ENCODE measurements around the gene FERMT1.
A peak's percentile ranks its signal among the peaks of the same experiment; 100 is the strongest.

The FERMT1 gene

GRCh38 chr20:6067763-6068318, 55.0 kb downstream of the FERMT1 start:
- DNase-seq, result no peak

GRCh38 chr20:6066582-6066981, 56.2 kb downstream of the FERMT1 start:
- DNase-seq, result no peak

- DNase-seq, result no peak
Measured at GRCh38 chr20:6061544-6061943, 61.3 kb downstream of the FERMT1 start.

GRCh38 chr20:6060213-6060612, 62.6 kb downstream of the FERMT1 start:
- no peak for DNase-seq

DNA sequence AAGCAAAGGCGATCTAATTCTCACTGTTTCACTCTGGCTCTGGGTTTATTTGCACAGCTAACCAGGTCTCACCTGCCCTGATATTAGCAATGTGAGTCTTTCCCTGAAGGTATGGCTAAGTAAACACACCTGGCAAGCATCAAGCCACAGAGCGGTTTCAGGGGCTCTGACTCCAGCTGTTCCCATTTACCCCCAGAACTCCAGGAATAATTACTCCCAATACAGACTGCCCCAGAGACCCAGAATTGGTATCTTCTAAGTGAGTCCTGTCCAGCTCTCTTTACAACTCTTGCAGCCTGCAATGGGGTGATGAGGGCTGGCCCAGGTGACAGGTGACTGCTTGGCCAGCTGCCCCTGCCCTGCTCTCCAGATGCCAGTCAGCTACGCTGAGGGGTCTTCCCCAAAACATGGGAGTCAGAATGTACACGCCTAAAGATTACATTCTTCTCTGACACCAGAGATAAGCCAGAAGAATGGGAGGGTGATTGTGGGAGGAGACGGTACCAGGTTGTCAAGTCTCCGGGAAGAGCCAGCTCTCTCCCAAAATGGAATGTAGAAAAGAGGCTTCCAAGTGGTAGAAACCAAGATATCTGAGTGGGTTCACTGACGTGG, 64.0 kb downstream of the FERMT1 start:
- no peak for DNase-seq

DNA sequence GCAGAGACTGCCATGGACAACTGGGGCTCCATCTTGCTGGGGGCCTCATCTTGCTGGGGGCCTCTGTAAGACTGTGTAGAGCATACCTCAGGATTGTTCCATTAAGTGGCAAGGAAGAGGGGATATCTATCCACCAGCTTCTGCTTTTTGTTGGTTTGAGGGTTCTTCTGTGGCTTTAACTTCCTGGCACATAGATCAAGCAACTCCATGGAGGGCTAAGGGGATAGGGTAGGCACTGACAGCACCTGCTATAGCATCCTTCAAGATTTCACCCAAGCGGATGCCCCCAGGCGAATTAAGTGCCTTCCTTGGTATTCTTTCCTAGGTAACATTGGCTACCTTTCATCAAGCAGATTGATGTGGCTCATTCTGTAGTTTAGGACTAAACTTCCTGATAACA, 65.1 kb downstream of the FERMT1 start:
- no peak for DNase-seq

DNA sequence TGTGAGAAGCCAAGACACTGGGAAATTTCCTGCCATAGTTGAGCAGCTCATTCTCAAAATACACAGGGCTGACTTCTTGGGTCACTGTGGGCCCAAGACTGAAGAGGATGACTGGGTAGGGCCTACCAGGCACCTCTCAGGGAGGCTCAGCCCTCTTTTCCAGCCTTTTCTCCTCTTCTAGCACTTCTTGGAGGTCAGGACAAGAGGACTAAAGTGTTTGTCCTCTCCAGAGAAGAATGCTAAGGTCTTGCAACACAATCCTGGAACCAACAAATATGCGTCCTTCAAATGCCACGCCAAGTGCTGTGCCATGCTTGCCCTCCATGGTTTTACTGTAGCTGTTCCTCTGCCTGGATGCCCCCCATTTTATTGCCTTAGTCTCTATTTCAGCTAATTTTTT, 65.7 kb downstream of the FERMT1 start:
- DNase-seq, result no peak

GRCh38 chr20:6055981-6056569, 66.8 kb downstream of the FERMT1 start:
- peak in 1 of 2 donors; percentile 5 for DNase-seq

DNA sequence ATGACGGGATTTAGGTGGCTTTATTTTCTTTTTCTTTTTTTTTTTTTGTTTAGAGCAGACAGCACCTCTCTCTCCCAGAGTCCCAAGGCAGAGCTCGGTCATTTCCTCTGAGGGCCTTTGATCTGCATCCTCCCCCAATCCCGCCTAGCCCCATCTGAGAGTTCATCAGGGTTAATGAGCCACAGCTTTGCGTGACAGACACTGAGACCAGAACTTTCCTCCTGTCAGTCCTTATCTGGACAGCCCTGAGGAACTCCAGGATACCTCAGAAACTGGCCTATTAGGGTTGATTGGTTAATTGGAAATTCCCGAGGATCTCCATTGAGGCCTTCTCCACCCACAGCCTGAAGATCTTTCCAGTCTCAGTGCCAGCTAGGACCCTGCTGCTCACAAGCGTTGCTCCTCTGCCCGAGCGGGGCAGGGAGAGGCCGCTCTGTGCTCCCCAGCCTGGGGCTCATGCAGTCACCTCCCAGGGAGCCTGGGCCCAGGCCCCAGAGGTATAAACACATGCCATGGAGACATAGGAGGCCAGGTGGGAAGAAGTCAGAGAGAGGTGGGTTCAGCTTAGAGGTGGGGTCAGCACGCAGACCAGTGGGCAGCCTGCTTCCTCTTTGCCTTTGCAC, 67.6 kb downstream of the FERMT1 start:
- peak; percentile 18 to 38 for DNase-seq

DNA sequence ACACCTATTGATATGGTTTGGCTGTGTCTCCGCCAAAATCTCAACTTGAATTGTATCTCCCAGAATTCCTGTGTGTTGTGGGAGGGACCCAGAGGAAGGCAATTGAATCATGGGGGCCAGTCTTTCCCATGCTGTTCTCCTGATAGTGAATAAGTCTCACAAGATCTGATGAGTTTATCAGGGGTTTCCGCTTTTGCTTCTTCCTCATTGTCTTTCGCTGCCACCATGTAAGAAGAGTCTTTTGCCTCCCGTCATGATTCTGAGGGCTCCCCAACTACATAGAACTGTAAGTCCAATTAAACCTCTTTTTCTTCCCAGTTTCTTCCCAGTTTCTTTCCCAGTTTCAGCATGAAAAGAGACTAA, 68.2 kb downstream of the FERMT1 start:
- peak in 1 of 2 donors; percentile 40 for DNase-seq

DNA sequence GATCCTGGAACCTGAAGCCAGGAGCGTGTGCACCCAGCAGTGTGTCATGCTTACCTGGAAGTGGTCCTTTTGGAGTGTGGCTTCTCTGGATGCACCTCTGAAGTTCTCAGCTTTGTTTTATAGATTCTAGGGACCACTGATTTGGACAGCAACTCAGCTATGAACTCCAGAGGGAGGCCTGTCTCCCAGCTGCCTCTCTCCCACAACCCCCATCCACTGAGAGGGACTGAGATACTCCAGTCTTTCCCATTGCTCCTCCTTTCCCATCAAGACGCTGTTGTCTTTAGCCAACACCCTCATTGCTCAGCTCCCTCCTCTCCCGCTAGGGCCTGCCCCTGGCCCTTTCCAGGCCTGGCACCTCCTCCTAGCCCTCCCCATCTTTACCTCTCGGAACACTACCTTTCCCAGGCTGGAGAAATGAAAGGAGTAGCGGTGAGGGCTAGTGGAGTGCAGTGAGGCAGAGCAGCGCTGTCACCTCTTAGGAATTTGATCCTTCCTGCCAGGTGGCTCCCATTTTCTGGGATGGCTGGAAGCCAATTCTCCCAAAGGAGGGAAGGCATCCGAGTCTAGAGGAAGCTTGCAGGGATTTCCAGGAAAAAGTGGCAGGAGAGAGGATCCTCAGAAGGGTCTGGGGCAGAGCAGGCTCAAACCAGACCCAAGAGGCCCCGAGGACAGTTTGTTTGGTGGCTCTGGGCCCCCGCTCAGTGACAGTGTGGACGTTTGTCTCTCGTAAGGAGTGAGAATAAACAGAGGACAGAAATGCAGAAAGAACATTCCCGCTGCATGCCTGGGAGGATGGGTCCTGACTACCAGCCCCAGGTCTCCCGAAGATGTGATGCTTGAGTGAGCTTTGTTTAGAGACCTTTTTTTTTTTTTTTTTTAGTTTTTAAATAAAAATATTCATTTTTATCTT, 68.8 kb downstream of the FERMT1 start, which contains the start of gene LRRN4:
LRRN4 (minus strand) TSS at position 285 of the 913 bp plus-strand sequence. CDS start 1,261 bp downstream, outside the sequence.
- DNase-seq, result no peak

GRCh38 chr20:6053064-6053775, 69.6 kb downstream of the FERMT1 start:
- DNase-seq, result no peak

GRCh38 chr20:6051505-6051904, 71.3 kb downstream of the FERMT1 start:
- no peak for DNase-seq

- no peak for DNase-seq
Measured at GRCh38 chr20:6048391-6048790, 74.4 kb downstream of the FERMT1 start.

- DNase-seq, result no peak
Measured at GRCh38 chr20:6046432-6046831, 76.4 kb downstream of the FERMT1 start.

- no peak for DNase-seq
Measured at GRCh38 chr20:6045566-6045965, 77.3 kb downstream of the FERMT1 start.

GRCh38 chr20:6044115-6044514, 78.7 kb downstream of the FERMT1 start:
- no peak for DNase-seq

DNA sequence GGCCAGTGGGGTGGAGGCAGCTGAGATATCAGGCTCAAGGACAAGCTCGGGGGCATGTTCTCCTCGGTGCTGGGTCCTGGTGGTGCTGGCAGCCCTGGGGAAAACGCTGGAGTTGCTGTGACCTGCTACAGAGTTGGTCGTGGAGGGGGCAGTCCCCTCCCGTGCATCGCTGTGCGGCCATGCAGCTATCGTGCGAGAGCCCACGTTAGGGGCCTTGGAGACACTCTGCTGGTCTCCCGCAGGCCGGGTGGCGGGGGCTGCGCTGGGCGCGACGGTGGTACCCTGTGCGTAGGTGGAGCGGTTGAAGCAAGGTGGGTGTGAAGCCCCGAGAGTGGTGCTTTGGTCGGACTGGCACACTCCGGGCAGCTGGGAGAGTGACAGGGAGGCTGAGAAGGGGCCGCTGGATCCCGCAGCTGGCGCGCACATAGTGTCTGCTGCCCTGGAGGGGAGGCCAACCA, 81.0 kb downstream of the FERMT1 start:
- DNase-seq, result no peak

GRCh38 chr20:6040958-6041807, 81.6 kb downstream of the FERMT1 start:
- no peak for DNase-seq

GRCh38 chr20:6040540-6040939, 82.3 kb downstream of the FERMT1 start:
- DNase-seq, result no peak

DNA sequence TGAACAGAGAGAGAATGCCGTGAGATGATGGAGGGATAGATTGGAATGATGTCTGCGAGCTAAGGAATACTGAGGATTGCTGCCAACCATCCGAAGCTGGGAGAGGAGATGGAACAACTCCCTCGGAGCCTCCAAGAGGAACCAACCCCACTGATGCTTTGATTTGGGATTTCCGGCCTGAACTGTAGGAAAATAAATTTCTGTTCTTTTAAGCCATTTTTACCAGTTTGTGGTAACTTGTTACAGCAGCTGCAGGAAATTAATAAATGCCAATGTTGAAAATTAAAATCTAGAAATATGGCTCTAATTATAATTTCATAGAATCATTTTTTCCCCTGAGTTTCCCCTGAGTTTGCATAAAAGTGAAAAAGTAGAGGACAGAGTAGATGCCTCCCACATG, 83.1 kb downstream of the FERMT1 start:
- DNase-seq, result no peak
